Measurements from ENCODE around the gene MARCHF10. TPM values are rescaled to one million over a fixed set of nuclear protein-coding genes. Genes with fewer than 3 reads are reported as not detected.

Gene MARCHF10
- polyA plus RNA-seq, 3 donors: not detected

DNA sequence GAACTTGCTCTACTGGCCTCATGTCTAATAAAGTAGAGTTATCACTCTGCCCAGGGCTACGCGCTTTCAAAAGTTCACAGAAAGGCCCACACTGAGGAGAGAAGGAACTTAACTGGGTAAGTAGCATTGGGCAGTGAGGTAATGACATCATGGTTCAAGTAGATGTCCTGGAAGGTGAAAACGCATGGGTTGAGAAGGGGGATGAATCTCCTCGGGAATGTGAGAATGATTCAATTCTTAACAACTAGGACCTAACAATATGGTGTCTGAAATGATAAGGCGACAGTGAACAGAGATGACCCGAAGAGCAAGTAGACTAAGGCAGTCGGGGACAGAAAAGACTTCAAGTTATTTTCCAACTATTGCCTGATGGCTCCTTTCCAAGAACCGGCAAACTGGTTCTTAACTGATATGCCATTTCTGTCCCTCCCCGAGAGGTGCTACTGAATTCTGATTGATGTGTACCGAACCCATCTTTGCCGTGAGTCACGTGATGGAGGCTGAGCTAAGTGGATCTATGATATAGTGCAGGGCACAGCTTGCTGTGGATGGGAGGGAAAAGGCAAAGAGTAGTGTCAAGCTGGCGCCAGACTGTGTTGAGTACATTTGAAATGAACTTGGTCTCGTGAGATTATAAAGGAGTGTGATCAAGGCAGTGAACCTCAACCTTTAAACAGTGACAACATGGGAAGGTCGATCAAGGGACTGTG, 44.1 kb downstream of the MARCHF10 start:
- Histone ChIP-seq H3K4me3 (replicated peaks in 1 of 3; ENCODE audit: low read depth in 2 of 3, low read length in 3 of 3) (no peak overlapping the region), H2AFZ (ENCODE audit: insufficient read depth, low read depth, low read length, poor library complexity, severe bottlenecking) (no peak overlapping the region), H3K36me3 (replicated peaks in 1 of 2; ENCODE audit: control insufficient read depth in 1 of 2, insufficient read depth in 2 of 2, low read length in 2 of 2) (no peaks in the 10 kb centered on the region), H3K4me1 (ENCODE audit: control insufficient read depth in 1 of 2, insufficient read depth in 2 of 2, low read length in 2 of 2) (no peaks in the 10 kb centered on the region), H3K27me3 (ENCODE audit: control insufficient read depth in 2 of 2, insufficient read depth in 2 of 2, low read length in 2 of 2) (no peaks in the 10 kb centered on the region), H3K9ac (ENCODE audit: insufficient read depth, low read length, poor library complexity, severe bottlenecking) (no peak overlapping the region), H3K27ac (ENCODE audit: low read depth in 1 of 2, low read length in 2 of 2) (no peak overlapping the region), H3K4me2 (replicated peaks; ENCODE audit: extremely low read depth, low read length, poor library complexity, severe bottlenecking) (no peak overlapping the region), H3K9me3 (replicated peaks in 1 of 2; ENCODE audit: control insufficient read depth in 1 of 2, insufficient read depth in 1 of 2, low read length in 2 of 2) (no peaks in the 10 kb centered on the region), H3K79me2 (ENCODE audit: insufficient read depth, low read length) (no peaks in the 10 kb centered on the region), H4K20me1 (ENCODE audit: insufficient read depth, low read length) (no peaks in the 10 kb centered on the region)
- Mint-ChIP-seq H3K9me3 (no peaks in the 10 kb centered on the region), H3K4me1 (no peaks in the 10 kb centered on the region), H3K27me3 (ENCODE audit: low read depth in 3 of 3) (peaks cover 1 to 3% (median 2%) of the 10 kb centered on the region in 3 donors), H3K27ac (no peak overlapping the region), H3K36me3 (no peaks in the 10 kb centered on the region), H3K4me3 (no peak overlapping the region)
- WGBS (ENCODE audit: insufficient coverage): 95% methylated on average over 9 of the region's 15 CpGs
- DNase-seq: no peak
- intact Hi-C loops (cut with micrococcal nuclease): no loop called here
- TF ChIP-seq, protein P1, sequence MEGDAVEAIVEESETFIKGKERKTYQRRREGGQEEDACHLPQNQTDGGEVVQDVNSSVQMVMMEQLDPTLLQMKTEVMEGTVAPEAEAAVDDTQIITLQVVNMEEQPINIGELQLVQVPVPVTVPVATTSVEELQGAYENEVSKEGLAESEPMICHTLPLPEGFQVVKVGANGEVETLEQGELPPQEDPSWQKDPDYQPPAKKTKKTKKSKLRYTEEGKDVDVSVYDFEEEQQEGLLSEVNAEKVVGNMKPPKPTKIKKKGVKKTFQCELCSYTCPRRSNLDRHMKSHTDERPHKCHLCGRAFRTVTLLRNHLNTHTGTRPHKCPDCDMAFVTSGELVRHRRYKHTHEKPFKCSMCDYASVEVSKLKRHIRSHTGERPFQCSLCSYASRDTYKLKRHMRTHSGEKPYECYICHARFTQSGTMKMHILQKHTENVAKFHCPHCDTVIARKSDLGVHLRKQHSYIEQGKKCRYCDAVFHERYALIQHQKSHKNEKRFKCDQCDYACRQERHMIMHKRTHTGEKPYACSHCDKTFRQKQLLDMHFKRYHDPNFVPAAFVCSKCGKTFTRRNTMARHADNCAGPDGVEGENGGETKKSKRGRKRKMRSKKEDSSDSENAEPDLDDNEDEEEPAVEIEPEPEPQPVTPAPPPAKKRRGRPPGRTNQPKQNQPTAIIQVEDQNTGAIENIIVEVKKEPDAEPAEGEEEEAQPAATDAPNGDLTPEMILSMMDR (IDR thresholded peaks at IDR 0.05): no peak

DNA sequence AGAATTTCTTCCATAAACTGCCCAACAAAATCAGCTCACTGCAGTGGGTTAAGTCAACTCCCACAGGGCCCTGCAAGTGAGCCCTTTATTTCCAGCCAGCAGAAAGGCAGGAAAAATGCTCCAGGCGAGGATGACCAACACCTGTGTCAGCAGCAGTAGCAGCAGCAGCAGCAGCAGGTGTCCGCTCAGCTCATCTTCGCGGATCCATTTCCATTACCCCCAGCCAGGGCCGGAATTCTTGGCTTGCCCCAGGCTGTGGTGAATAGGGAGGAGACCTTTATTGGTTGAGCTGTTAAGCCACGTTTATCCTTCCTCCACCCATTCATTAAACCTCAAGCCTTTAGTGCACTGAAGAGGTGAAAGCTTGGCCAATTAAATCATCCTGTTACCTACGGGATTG, 46.2 kb downstream of the MARCHF10 start:
- H3K9ac ChIP-seq (ENCODE audit: insufficient read depth, low read length, poor library complexity, severe bottlenecking): no peak overlapping the region
- intact Hi-C loops (cut with micrococcal nuclease): no loop called here
- H3K79me2 ChIP-seq (ENCODE audit: insufficient read depth, low read length): no peaks in the 10 kb centered on the region
- H2AFZ ChIP-seq (ENCODE audit: insufficient read depth, low read depth, low read length, poor library complexity, severe bottlenecking): no peak overlapping the region
- TF ChIP-seq, protein P1 (IDR thresholded peaks at IDR 0.05): no peak
- no CpG with 5 or more reads among the region's 7 CpGs for WGBS (ENCODE audit: insufficient coverage)
- H3K4me3 ChIP-seq (replicated peaks in 1 of 3; ENCODE audit: low read depth in 2 of 3, low read length in 3 of 3): no peak overlapping the region
- H3K9me3 ChIP-seq (replicated peaks in 1 of 2; ENCODE audit: control insufficient read depth in 1 of 2, insufficient read depth in 1 of 2, low read length in 2 of 2): no peaks in the 10 kb centered on the region
- DNase-seq: no peak
- H3K27ac Mint-ChIP-seq: no peak overlapping the region
- H3K27ac ChIP-seq (ENCODE audit: low read depth in 1 of 2, low read length in 2 of 2): no peak overlapping the region
- H3K4me2 ChIP-seq (replicated peaks; ENCODE audit: extremely low read depth, low read length, poor library complexity, severe bottlenecking): no peak overlapping the region
- H3K4me1 Mint-ChIP-seq: no peaks in the 10 kb centered on the region
- H3K4me3 Mint-ChIP-seq: no peak overlapping the region
- no peaks in the 10 kb centered on the region for H3K36me3 ChIP-seq (replicated peaks in 1 of 2; ENCODE audit: control insufficient read depth in 1 of 2, insufficient read depth in 2 of 2, low read length in 2 of 2)
- H4K20me1 ChIP-seq (ENCODE audit: insufficient read depth, low read length): no peaks in the 10 kb centered on the region
- no peaks in the 10 kb centered on the region for H3K9me3 Mint-ChIP-seq
- no peaks in the 10 kb centered on the region for H3K27me3 ChIP-seq (ENCODE audit: control insufficient read depth in 2 of 2, insufficient read depth in 2 of 2, low read length in 2 of 2)
- no peaks in the 10 kb centered on the region for H3K36me3 Mint-ChIP-seq
- H3K4me1 ChIP-seq (ENCODE audit: control insufficient read depth in 1 of 2, insufficient read depth in 2 of 2, low read length in 2 of 2): no peaks in the 10 kb centered on the region
- H3K27me3 Mint-ChIP-seq (ENCODE audit: low read depth in 3 of 3): peaks cover 1 to 5% (median 2%) of the 10 kb centered on the region in 3 donors

Measured in CD14-positive monocyte (primary cell).